HG02840 (cell line): ENCODE results near the gene CLCN4.

ENCODE experiments used
- ATAC-seq: cut with Tn5 transposase; IDR thresholded peaks from one replicate; pipeline ENCODE4 v1.9.1; 2021; ENCODE audit warnings: mild to moderate bottlenecking, moderate library complexity, moderate number of reproducible peaks; ENCODE audit not compliant: unreplicated experiment, low FRiP score

Gene CLCN4

DNA sequence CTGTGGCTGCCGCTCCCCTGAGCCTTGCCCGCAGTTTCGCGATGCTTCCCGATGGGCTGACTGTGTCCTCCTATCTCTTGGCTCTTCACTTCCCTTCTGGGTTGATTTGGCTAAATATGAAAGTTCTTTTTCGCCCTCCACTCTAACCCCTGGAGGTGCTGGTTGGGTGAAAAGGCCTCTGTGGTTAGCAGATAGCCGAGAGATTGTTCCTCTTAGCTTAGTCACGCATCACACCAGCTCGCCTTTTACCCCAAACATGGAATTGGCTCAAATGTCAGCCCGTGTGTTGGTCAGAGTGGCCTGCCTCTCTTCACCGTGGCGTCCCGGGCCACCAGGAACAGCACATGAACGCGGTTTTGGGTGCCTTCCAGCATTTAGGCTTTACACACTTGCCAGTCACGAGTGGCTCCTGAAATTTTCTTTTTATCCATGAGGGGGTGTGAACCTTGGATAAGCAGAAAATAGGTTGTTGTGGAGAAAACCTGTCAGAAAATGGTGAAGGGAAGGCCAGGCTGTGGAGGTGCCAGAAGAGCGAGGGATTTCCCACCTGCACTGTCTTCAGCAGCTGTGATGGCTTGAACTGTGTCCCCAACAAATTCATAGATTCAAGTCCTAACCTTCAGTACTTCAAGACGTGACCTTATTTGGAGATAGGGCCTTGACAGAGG, 8.9 kb downstream of the CLCN4 start:
- ATAC-seq = no peak

DNA sequence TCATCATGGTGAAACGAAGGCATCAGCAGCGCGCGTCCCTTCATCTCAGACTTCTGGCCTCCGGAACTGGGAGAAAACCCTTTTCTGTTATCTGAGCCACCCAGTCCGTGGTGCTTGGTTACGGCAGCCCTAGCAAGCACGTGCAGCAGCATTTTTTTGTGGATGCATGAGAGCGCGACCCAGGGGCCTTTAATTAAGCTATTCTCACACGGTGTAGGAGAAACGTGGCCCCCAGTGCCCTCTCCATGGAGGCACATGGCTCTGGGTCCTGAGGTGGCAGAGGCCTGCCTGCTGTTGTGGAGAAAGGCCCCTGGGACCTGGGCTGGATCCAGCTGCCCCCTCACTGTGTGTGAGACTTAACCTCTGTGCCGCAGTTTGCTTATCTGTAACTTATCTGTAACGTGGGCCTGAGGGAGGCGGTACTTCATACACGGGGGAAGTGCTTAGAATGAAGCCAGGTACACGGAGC, 9.5 kb downstream of the CLCN4 start:
- no peak for ATAC-seq

DNA sequence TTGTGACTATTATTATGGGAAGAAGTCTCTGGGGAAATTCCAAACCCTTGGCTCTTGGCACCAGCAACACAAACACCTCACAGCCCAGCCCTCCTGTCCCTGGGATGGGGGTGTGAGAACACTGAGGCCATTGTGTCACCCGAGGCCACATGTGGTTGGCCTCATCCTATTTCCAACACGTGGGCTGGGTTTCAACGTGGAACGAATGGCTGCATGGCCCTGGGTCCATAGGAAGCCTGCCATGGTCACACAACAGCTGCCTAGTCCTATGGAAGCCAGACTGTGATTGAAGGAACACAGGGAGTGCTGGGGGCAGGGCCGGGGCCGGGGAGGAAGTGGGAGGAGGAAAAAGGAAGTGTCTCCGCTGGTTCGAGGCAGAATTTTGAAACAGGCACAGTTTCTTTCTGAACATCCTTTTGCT, 10.0 kb downstream of the CLCN4 start:
- ATAC-seq = no peak

DNA sequence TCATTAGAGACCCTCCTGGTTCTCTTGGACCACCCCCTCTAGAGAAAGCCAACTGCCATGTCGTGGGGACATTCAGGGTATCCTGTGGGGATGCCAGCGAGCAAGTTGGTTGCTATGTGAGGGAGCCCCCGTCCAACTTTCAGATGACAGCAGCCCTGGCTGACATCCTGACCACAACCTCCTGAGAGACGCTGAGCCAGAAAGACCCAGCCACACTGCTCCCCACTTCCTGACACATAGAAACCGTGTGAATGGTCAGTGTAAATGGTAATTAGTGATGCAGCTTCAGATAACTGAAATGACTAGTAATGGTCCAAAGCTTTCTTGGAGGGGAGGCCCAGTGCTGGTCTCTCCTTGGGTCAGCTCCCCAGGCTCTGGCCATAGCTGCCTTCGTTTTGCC, 10.8 kb downstream of the CLCN4 start:
- ATAC-seq = no peak

DNA sequence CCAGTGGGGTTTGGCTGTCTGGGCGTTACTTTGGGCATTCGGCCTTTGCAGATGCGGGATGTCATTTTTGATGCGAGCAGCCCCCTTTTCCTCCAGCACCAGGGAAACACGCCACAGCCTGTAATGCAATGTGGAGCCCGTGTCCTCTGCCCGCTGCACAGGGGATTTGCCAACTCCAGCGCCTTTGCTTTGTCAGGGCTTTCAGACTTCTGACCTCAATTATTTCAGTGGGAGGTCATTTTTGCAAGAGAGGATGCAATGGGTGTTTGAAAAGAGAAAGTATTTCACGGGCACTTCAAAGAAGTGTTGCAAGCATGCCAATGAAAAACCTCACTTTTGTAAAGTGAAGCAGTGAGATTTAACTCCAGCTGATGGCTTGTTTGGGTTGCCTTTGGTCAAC, 11.5 kb downstream of the CLCN4 start:
- no peak for ATAC-seq

DNA sequence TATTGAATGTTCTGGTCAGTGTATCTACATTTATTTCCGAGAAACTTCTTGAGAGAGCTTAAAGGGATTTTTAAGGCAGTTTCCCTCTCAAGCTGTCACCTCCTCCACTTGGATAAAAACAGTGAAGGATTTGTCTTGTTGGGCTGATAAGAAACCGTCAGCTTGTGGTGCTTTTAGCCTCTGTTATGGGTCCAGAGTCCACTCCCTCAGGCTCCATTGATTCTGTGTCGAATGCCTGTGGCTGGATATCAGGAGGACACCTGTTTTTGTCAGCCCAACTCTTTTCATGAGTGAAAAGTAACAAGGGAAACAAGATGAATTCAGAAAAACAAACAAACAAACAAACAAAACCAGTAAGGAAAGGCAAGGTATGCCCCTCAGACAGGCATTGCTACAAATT, 12.4 kb downstream of the CLCN4 start:
- ATAC-seq = no peak

- no peak for ATAC-seq
Measured at GRCh38 chrX:10171249-10171648, 14.5 kb downstream of the CLCN4 start.

- no peak for ATAC-seq
Measured at GRCh38 chrX:10172877-10173276, 16.1 kb downstream of the CLCN4 start.

- no peak for ATAC-seq
Measured at GRCh38 chrX:10173331-10173900, 16.6 kb downstream of the CLCN4 start.

- ATAC-seq = no peak
Measured at GRCh38 chrX:10174051-10174450, 17.3 kb downstream of the CLCN4 start.

DNA sequence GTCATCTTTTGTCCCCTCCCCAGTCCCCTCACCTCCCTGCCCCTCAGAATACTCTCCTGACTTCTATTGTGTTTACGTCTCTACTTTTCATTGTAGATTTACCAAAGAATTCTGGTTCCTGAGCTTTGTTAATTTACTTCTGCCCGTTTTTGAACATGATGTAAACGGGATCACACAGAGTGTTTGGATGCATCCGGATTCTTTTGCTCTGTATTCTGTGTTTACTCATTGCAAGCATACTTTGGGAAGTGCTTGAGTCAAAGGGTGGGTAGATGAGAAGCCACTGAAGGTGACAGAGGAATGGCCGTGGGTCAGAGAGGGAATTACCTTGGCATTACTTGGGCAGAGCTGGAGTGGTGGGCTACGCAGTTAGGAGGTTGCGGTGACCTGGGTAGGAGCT, 18.0 kb downstream of the CLCN4 start:
- ATAC-seq = no peak

DNA sequence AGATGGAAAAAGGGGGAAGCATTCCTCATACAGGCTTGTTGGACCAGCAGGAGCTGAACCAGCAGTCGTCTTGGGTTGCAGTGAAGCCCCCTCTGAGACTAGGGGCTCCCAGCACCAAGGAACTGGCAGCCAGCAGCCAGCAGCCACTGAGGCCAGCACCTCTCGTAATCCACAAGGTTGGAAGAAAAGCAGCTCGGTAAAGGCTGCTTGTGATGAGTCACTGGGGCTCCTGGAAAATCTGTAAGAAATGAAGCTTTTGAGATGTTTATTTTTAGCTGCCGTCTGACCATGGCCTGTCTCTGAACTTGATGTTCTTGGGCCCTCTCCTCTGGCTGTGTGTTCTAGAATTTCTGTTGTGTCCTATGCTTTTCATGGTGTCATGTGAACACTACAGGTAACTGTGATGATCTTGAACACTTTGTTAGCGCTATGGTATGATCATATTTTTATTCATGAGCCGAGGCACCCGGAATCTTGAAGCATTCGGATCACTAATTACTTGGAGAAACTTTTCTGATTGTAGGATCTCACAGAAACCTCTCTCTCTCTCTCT, 18.6 kb downstream of the CLCN4 start:
- ATAC-seq = no peak

DNA sequence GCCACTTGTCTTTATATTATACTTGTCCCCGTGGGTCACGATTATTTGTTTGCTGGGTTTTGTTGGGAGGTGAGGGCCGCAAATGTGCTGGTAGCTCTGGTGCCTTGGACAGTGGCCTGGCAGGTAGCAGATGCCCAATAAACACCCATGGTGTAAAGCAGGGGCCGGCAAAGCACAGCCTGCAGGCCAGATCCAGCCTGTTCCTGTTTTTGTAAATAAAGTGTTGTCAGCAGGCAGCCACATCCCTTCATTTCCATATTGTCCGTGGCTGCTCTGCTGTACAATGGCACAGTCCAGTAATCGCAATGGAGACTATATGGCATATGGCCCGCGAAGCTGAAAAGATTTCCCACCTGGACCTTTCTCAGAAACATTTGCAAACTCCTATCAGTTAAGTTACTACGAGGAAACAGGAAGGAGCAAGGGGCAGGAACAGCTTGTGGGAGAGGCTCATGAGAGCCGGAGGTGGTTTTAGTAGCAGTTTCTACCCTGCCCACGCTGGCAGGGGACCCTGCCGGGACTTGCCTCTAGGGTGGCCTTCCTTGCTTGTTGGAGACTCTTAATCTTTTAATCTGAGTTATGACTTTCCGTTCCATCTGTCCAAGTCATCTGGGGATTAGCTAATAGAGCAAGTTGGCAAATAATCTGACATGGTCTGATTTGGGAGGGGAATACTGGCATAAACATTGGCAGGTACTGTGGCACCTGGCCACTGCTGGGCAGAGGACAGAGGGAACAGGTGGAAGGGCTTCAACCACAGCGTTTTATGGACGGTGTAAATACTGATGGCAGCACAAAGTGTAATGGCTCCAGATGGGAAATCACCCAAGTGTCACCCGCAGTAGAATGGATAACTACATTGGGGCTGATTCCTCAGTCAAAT, 19.6 kb downstream of the CLCN4 start:
- ATAC-seq = no peak

- ATAC-seq = no peak
Measured at GRCh38 chrX:10177004-10177396, 20.2 kb downstream of the CLCN4 start.

DNA sequence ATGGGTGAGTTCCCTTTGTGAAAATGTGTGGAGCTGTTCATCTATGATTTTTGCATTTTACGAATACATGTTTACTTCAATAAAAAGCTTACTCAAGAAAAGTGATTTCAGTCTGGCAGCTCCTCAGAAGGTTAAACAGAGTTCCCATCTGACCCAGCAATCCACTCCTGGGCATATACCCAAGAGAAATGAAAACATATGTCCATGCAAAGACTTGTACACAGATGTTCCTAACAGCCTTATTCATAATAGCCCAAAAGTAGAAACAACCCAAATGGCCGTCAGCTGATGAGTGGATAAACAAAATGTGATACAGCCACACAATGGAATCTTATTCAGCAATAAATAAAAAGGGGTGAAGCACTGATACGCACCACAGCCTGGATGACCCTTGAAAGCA, 20.8 kb downstream of the CLCN4 start:
- no peak for ATAC-seq

DNA sequence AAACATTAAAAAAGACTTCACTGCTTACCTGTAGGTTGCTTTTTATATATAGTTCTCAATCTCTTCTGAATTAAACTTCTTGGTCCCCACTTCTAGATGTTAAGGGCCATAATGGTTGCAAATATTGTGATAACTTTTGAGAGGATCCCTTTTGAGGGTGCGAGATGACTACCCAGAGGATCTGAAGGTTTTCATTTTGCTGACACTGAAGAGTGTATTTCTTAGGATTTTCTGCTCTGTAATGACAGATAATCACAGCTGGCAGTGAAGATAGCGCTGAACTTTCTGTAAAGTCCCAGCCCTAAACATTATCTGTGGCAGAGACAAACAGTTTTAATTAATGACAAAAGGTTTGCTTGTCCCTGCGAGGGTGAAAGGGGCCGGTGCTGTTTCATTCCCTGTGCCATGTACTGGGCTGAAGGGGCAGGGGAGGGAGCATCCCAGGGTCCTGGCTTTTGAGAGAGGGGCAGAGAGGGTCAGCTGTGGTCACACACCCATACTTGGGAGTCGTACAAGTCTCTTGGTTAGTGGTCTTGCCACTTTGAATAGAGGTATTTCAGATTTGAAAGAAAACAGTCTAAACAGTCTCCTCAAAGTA, 22.2 kb downstream of the CLCN4 start:
- ATAC-seq = no peak

DNA sequence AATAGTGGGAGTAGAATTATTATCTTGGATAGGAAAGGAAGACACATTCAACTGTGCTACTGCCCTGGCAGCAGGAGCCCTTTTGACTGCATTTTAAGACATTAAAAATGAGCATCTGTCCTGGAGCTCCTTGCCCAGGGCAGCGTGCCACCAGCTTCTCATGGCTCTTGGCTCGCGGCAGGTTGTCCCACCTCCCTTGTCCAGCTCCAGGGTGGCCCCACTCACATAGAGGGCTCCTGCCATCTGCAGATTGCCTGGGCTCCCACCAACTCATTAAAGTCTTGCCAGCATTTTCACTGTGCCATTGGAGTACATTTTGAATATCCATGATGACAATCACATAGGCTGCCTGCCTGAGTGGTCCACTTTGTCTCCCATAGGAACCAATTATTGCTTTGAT, 27.0 kb downstream of the CLCN4 start:
- ATAC-seq = no peak

- ATAC-seq = no peak
Measured at GRCh38 chrX:10184411-10184810, 27.6 kb downstream of the CLCN4 start.

- ATAC-seq = no peak
Measured at GRCh38 chrX:10186355-10186754, 29.6 kb downstream of the CLCN4 start.

DNA sequence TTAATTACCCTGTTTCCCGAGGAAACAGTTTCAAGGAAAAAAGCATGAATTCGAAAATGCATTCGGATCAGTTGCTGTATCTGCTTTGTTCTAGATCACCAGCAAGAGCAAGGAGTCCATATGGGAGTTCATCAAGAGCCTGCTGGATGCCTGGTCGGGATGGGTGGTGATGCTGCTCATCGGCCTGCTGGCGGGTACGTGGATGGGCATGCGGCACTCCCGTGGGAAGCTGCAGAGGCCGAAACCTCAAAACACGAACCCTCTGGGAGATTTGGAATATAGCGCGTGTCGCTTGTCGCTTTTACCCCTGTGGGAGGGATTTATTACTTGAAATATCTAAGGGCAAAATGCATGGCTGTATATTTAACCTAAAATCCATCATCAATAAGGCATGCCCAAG, 30.6 kb downstream of the CLCN4 start:
- ATAC-seq = no peak
